GM10266 (cell line): ENCODE measurements around the gene TM2D3.

Source experiments
- DNase-seq: peaks from one replicate; pipeline ENCODE4 v3.0.0; 2012; ENCODE audit errors: extremely low spot score
- TF ChIP-seq, protein P1 (sequence below): IDR thresholded peaks from 2 replicates; pipeline ENCODE4 v1.5.1; 2012; ENCODE audit warnings: mild to moderate bottlenecking, low read depth; ENCODE audit not compliant: control insufficient read depth, insufficient read depth; ENCODE audit errors: missing control alignments

TM2D3 gene

DNA sequence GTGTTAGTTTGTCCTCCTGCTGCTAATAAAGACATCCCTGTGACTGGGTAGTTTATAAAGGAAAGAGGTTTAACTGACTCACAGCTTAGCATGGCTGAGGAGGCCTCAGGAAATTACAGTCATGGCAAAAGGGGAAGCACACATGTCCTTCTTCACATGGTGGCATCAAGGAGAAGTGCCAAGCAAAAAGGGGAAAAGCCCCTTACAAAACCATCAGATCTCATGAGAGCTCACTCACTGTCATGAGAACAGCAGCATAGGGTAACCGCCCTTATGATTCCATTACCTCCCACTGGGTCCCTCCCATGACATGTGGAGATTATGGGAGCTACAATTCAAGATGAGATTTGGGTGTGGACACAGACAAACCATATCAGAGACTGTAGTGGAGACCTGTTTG lies 27.0 kb downstream of the TM2D3 start:
- TF ChIP-seq, protein P1, sequence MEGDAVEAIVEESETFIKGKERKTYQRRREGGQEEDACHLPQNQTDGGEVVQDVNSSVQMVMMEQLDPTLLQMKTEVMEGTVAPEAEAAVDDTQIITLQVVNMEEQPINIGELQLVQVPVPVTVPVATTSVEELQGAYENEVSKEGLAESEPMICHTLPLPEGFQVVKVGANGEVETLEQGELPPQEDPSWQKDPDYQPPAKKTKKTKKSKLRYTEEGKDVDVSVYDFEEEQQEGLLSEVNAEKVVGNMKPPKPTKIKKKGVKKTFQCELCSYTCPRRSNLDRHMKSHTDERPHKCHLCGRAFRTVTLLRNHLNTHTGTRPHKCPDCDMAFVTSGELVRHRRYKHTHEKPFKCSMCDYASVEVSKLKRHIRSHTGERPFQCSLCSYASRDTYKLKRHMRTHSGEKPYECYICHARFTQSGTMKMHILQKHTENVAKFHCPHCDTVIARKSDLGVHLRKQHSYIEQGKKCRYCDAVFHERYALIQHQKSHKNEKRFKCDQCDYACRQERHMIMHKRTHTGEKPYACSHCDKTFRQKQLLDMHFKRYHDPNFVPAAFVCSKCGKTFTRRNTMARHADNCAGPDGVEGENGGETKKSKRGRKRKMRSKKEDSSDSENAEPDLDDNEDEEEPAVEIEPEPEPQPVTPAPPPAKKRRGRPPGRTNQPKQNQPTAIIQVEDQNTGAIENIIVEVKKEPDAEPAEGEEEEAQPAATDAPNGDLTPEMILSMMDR, result no peak
- no peak for DNase-seq

DNA sequence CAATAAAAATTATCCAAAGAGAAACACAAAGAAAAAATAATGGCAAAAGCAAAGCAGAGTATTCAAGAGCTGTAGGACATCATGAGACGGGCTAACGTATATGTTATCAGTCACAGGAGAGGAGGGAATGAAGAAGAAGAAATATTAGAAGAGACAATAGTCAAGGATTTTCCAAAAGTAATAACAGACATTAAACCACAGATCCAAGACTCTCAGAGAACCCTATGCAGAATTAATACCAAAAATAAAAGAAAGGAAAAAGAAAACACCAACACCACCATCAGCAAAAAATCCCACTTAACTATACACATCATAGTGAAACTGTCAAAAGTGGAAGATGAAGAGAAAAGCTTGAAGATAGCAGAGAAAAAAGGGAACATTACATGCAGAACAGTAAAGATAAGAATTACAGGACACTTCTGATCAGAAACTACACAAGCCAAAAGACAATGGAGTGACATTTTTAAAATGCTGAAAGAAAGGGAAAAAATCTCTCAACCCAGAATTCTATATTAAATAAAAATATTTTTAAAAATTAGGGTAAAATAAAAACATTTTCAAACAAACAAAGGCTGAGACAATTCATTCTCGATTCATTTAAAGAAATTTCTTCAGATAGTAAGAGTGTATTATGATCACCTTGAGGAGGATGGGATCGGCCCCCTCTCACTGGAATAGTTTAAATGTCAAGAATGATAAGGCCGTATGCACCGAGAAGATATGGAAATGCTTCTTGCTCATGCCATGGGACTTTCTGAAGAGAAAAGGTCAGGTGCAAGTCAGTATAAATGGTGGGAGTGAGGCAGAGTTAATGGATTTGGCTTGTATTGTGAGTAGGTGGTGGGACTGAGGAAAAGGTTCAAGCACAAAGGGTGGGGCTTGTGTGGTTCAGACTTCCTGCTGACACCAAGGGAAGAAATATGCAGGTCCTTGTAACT lies 28.5 kb downstream of the TM2D3 start:
- TF ChIP-seq, protein P1, result no peak

DNA sequence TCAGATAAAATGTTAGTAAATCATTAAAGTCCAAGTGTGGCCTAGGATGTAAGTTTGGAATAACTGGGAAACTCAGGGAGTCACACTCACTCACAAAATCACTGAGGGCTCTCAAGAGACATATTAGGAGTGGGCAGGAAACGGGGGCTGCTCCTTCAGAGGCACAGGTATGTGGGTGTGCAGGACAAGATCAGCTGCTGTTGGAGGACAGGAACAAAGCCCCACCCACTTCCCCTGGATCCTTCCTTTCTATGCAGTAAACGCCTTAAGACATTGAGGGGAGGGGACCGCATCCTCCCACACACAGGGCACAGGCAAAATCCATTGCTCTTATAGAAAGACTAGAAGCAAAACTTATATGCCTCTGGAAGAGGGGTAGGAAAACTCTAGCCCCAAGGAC lies 30.2 kb downstream of the TM2D3 start:
- DNase-seq, result no peak
- TF ChIP-seq, protein P1, result no peak

More for the DNA sequence above, 28.5 kb downstream of the TM2D3 start:
- DNase-seq, result no peak

DNA sequence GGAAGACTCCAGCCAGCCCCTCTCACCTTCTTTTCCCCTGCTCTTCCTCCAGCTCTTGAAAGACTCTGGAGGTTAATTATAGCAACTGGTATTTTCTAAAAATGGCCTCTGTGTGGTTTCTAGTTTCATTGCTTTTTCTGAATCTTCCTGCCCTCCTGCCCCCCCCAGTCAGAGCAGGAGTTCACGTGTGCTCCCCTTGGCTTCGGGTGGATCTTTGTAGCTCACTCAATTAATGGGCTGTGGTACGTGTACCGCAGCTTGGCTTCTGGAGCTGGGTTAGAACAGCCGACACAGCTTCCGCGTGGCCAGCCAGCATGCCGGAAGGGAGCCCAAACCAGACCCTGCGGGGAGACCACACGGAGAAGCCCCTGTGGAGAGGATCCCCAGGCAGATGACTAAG lies 31.5 kb downstream of the TM2D3 start:
- no peak for DNase-seq
- TF ChIP-seq, protein P1, result no peak

DNA sequence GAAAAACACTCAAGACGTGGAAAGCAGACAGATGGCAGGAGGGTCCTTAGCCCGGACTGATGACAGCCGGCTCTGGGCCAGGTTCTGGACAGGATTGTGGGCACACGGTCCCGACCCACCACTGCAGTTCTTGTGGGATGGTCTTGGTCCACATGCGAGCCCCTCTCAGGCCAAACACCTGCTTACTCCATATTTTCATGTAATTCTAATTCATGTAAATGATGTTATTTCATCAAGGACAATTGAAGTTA lies 32.6 kb downstream of the TM2D3 start:
- no peak for DNase-seq
- TF ChIP-seq, protein P1, result no peak

DNA sequence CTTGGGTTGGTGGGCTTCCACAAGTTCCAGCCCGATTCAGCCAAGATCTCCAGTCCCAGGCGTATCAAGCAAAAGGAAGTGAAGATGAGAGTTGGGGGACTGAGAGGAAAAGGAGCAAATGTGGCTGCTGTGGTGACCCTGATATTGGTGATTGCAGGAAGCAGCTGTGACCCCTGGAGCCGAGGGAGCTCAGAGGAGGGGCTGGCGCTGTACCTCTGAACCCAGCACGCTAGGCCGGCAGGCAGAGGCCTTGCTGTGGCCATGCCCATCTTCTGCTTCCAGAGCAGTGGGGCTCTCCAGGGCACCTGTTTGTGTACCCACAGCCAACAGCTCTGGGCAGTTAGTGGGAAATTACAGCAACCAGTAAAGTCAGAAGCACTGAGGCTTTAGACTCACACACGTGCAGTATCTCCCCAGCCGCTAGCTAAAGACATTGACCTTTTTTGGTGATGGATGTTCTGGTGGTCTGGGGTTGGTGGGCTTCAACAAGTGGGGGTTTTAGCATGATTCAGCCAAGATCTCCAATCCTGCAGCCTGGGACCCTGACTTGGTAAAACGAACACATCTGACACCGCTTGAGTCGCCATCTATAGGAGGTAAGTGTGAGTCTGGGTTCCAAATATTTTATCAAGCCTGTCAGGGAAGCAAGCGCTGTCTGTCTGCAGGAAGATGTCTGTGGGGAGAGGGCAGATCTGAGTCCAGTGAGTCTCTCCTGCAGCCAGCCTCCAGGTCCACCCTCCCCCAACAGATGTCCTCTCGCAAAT lies 33.1 kb downstream of the TM2D3 start:
- DNase-seq, result no peak
- TF ChIP-seq, protein P1, result no peak

DNA sequence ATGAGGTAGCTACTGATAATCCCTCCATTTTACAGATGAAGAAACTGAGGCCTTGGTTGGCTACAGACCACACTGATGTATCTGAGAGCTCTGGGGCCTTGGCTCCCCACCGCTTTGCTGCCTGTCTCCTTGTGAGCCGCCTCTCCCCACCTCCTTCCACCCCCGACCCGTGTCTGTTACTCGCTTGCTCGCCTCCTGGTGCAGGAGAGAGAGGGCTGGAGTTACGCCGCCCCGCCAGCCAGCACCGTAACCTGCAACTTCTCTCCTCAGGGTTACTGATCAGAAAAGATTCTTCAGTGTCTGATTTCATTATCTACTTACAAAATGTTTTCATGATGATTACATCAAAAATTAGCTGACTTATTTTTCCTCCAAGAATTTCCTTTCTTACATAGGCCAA lies 34.1 kb downstream of the TM2D3 start:
- TF ChIP-seq, protein P1, result no peak
- DNase-seq, result no peak
